WTC11 (cell line): ENCODE results near the gene MAPK12.

Experiments
- AR ChIP-seq: fragments of 250-450 bp; sonication (Bioruptor Pico); IDR thresholded peaks from 2 replicates; pipeline ENCODE4 v1.9.0; 2021; ENCODE audit warnings: mild to moderate bottlenecking
- ATF2 ChIP-seq: sonication (generic); formaldehyde crosslinking; IDR thresholded peaks from 2 replicates; pipeline ENCODE4 v1.8.1; 2022; ENCODE audit warnings: low read depth, missing genetic modification reagents, borderline replicate concordance
- CTCF ChIP-seq: fragments of 200-600 bp; IDR thresholded peaks from 2 replicates; pipeline ENCODE4 v1.8.0; 2022; ENCODE audit warnings: antibody characterized with exemption
- IRF2 ChIP-seq: sonication (generic); formaldehyde crosslinking; IDR thresholded peaks from 2 replicates; pipeline ENCODE4 v1.8.0; 2022; ENCODE audit warnings: low read depth, missing genetic modification reagents, borderline replicate concordance
- KAT7 ChIP-seq: sonication (generic); formaldehyde crosslinking; IDR thresholded peaks from 2 replicates; pipeline ENCODE4 v1.8.1; 2023; ENCODE audit warnings: missing genetic modification reagents, mild to moderate bottlenecking, borderline replicate concordance
- NFYB ChIP-seq: sonication (generic); formaldehyde crosslinking; conservative IDR thresholded peaks from 2 replicates; pipeline ENCODE4 v1.8.0; 2022; ENCODE audit warnings: low read depth, missing genetic modification reagents
- SP1 ChIP-seq: sonication (generic); formaldehyde crosslinking; conservative IDR thresholded peaks from 2 replicates; pipeline ENCODE4 v1.8.1; 2022; ENCODE audit warnings: missing genetic modification reagents
- TEAD1 ChIP-seq: sonication (generic); formaldehyde crosslinking; IDR thresholded peaks from 2 replicates; pipeline ENCODE4 v1.8.0; 2022; ENCODE audit warnings: mild to moderate bottlenecking, missing genetic modification reagents
- ZNF121 ChIP-seq: sonication (generic); formaldehyde crosslinking; IDR thresholded peaks from 2 replicates; pipeline ENCODE4 v1.8.0; 2023; ENCODE audit warnings: missing genetic modification reagents
- TF ChIP-seq, protein P1 (sequence below): sonication (generic); formaldehyde crosslinking; IDR thresholded peaks from 2 replicates; pipeline ENCODE4 v1.8.0; 2023; ENCODE audit warnings: missing genetic modification reagents, mild to moderate bottlenecking, borderline replicate concordance

DNA sequence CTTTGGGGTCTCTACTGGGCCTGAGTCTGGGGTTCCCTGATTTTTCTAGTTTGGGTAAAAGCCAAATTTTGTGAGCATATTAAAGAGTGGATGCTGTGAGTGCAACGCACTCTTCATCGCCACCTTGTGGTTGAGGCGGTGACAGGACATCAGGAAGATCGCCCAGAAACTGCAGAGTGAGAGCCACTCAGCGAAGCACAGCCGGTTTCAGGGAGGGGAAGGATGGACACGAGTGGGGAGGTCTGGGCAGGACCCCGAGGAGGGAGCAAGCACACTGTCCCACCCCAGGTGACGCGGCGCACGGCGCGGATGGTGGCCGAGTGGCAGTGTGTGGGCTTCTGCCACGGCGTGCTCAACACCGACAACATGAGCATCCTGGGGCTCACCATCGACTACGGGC is 51.6 kb downstream of the MAPK12 start:
- TF ChIP-seq CTCF = peak; percentile 69
- no peak for TF ChIP-seq ZNF121
- no peak for TF ChIP-seq TEAD1 (CRISPR knock-in tag)
- TF ChIP-seq, protein P1, sequence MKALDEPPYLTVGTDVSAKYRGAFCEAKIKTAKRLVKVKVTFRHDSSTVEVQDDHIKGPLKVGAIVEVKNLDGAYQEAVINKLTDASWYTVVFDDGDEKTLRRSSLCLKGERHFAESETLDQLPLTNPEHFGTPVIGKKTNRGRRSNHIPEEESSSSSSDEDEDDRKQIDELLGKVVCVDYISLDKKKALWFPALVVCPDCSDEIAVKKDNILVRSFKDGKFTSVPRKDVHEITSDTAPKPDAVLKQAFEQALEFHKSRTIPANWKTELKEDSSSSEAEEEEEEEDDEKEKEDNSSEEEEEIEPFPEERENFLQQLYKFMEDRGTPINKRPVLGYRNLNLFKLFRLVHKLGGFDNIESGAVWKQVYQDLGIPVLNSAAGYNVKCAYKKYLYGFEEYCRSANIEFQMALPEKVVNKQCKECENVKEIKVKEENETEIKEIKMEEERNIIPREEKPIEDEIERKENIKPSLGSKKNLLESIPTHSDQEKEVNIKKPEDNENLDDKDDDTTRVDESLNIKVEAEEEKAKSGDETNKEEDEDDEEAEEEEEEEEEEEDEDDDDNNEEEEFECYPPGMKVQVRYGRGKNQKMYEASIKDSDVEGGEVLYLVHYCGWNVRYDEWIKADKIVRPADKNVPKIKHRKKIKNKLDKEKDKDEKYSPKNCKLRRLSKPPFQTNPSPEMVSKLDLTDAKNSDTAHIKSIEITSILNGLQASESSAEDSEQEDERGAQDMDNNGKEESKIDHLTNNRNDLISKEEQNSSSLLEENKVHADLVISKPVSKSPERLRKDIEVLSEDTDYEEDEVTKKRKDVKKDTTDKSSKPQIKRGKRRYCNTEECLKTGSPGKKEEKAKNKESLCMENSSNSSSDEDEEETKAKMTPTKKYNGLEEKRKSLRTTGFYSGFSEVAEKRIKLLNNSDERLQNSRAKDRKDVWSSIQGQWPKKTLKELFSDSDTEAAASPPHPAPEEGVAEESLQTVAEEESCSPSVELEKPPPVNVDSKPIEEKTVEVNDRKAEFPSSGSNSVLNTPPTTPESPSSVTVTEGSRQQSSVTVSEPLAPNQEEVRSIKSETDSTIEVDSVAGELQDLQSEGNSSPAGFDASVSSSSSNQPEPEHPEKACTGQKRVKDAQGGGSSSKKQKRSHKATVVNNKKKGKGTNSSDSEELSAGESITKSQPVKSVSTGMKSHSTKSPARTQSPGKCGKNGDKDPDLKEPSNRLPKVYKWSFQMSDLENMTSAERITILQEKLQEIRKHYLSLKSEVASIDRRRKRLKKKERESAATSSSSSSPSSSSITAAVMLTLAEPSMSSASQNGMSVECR = no peak
- no peak for TF ChIP-seq IRF2 (CRISPR knock-in tag)
- TF ChIP-seq SP1 (CRISPR knock-in tag) = no peak
- TF ChIP-seq AR (CRISPR knock-in tag) = no peak
- no peak for TF ChIP-seq KAT7 (CRISPR knock-in tag)
- TF ChIP-seq ATF2 (CRISPR knock-in tag) = no peak
- no peak for TF ChIP-seq NFYB (CRISPR knock-in tag)
